ENCODE results near the gene HSPA12A. TPM values are rescaled to one million over a fixed set of nuclear protein-coding genes. Genes with fewer than 3 reads are reported as not detected.

Gene HSPA12A
- total and polyA plus RNA-seq, 9 of the 15 experiments (the other 6 are each of a cell fraction or from before 2014, with no cell fraction given): 0.01 to 0.18 (median 0.04) TPM; not detected in 4

- no peaks in the 10 kb centered on the region; a peak in 1 of 5 replicates for H3K4me1 ChIP-seq (replicated peaks in 1 of 2; ENCODE audit: control insufficient read depth in 2 of 2, insufficient read depth in 2 of 2, low read length in 2 of 2)
- BruUV-seq (replicated peaks): no TSS peak
- FAIRE-seq (no peak), ATAC-seq (no peak), DNase-seq (ENCODE audit: extremely low read depth in 1 of 4, low spot score in 3 of 4) (no peak)
- no peaks in the 10 kb centered on the region for H3K36me3 ChIP-seq (ENCODE audit: control insufficient read depth, insufficient read depth, low read length)
- ChIA-PET POLR2A (interaction anchor here (0.6 kb wide), 1 partner anchor 26 kb away, joined by 3 read pairs; no protein-coding TSS in a partner anchor), CTCF (ENCODE audit: low intra/inter-chr PET ratio) (interaction anchor here (1.3 kb wide), 1 partner anchor 77 kb away, joined by 4 read pairs; no protein-coding TSS in a partner anchor)
- no peaks in the 10 kb centered on the region for H3K9me1 ChIP-seq (ENCODE audit: control insufficient read depth, insufficient read depth, low read length)
- H3K4me2 ChIP-seq (ENCODE audit: insufficient read depth, low read length): no peak overlapping the region
- H3K4me3 ChIP-seq: no peak overlapping the region
- no peaks in the 10 kb centered on the region for H3K79me2 ChIP-seq (ENCODE audit: control insufficient read depth, insufficient read depth, low read length)
- H3K9me3 ChIP-seq (replicated peaks; ENCODE audit: control insufficient read depth, insufficient read depth, low read depth, low read length): no peaks in the 10 kb centered on the region
- no peak overlapping the region for H3K9ac ChIP-seq (ENCODE audit: insufficient read depth in 1 of 2, low read depth in 2 of 2, low read length in 2 of 2)
- intact Hi-C loops (cut with micrococcal nuclease) (no loop called here), in situ Hi-C loops (cut with MboI) (loop anchor here (10.0 to 25.0 kb wide), 2 partner anchors 98 to 486 kb away; no protein-coding TSS in a partner anchor)
- H4K20me1 ChIP-seq (replicated peaks; ENCODE audit: control insufficient read depth, insufficient read depth, low read length): no peaks in the 10 kb centered on the region
- no peak overlapping the region for H2AFZ ChIP-seq (ENCODE audit: low read depth, low read length)
- H3K27ac ChIP-seq (ENCODE audit: extremely low read depth, low read depth, low read length): no peak overlapping the region
- 0% methylated on average over 4 of the region's 7 CpGs for WGBS (ENCODE audit: insufficient coverage, low coverage, missing lambda C conversion rate)
- peaks cover 0 to 24% of the 10 kb centered on the region in 2 experiments; a peak in 1 of 5 replicates for H3K27me3 ChIP-seq (ENCODE audit: control insufficient read depth in 2 of 2, insufficient read depth in 2 of 2, low read length in 2 of 2)
- no peak for TF ChIP-seq MNT (conservative IDR thresholded peaks at IDR 0.05)
- no peak for TF ChIP-seq ERF (CRISPR knock-in tag; IDR thresholded peaks at IDR 0.05)
- no peak for TF ChIP-seq EZH2 (IDR thresholded peaks at IDR 0.05; ENCODE audit: borderline replicate concordance, low read depth, low read length)
- TF ChIP-seq ESRRA (IDR thresholded peaks at IDR 0.05; ENCODE audit: borderline replicate concordance, low read depth): no peak
- no peak for TF ChIP-seq NR3C1 (CRISPR knock-in tag; IDR thresholded peaks at IDR 0.05)
- no peak for TF ChIP-seq AFF1 (IDR thresholded peaks at IDR 0.05; ENCODE audit: low read depth in 1 of 2, partially characterized antibody in 2 of 2)
- TF ChIP-seq ZNF217 (CRISPR knock-in tag; IDR thresholded peaks at IDR 0.05): no peak
- TF ChIP-seq ZFPM2 (CRISPR knock-in tag; IDR thresholded peaks at IDR 0.05): no peak
- TF ChIP-seq PTRF (tag; IDR thresholded peaks at IDR 0.05): no peak
- no peak for TF ChIP-seq BRF2 (IDR thresholded peaks at IDR 0.05; ENCODE audit: borderline replicate concordance, insufficient read depth, insufficient read length)
- TF ChIP-seq HDAC1 (IDR thresholded peaks at IDR 0.05): no peak
These were observed 53.4 kb downstream of the HSPA12A start for GRCh38 chr10:116688741-116689495.

Measured in K562 (cell line).